GM04504 (cell line): ENCODE results near the gene SDCCAG8.

Experiments
- DNase-seq: peaks from one replicate; pipeline ENCODE4 v3.0.0-alpha.2; 2012; ENCODE audit warnings: low read depth

Gene SDCCAG8

DNA sequence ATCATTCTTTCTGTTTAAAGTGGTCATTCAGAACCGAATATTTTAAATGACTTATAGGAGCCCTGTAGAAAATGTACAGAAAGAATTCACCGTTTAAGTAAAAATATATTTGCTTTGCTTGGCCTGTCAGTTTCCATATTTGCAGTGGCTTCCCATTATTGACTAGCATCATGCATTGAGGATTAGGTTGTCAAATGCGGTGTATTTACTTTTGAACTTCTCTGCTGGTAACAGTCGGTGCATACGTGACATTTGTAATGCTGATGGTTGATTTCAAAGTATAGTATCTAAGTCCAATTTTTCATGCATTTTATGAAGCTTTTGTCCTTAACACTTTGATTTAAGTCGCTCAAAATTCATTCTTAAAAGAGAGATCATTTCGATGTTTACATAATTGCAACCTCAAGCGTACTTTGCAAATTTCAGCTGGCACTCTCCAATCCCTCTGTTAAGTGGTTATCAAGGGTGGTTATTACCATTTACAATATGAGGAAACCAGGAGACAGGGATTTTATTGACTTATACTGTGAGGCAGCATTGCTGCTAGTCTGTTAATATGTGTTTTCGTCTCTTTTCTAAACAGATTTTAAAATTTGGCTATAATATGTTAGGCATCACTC, 201.6 kb downstream of the SDCCAG8 start:
- DNase-seq, result no peak

DNA sequence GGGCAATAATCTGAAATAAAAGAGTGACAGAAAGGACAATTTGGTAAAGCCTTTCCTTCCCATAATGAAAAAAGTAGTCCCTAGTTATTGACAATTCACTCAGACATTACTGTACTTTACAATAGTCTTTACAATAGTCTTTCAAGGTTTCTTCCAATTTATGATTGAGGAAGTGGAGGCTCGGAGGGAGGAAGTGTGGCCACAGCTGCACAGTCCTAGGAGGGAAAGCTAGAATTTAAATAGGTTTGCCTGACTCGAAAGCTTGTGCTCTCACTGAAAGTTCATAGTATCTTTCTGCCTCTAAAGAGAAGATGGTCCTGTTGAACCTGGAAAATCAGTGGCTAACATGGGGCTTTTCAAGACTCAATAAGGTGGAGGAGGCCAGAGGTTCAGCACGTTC, 203.2 kb downstream of the SDCCAG8 start:
- DNase-seq, result no peak

DNA sequence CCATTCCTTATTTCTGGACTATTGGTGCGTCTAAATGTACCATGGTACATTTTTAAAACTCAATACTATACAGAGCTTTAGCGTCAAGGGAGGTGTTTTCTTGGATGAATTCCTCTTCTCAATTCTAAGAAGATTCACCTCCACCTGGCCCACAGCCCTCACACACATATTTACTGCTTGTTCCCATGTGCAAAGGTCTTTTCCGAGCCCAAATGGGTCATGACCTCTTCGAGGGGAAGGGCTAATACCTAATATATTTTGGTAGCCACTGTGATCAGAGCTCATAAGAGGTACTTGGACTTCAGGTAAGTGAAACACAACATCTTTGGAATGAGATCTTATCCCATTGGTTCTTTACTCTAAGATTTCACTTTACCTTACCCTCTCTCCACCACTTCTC, 205.9 kb downstream of the SDCCAG8 start:
- no peak for DNase-seq

DNA sequence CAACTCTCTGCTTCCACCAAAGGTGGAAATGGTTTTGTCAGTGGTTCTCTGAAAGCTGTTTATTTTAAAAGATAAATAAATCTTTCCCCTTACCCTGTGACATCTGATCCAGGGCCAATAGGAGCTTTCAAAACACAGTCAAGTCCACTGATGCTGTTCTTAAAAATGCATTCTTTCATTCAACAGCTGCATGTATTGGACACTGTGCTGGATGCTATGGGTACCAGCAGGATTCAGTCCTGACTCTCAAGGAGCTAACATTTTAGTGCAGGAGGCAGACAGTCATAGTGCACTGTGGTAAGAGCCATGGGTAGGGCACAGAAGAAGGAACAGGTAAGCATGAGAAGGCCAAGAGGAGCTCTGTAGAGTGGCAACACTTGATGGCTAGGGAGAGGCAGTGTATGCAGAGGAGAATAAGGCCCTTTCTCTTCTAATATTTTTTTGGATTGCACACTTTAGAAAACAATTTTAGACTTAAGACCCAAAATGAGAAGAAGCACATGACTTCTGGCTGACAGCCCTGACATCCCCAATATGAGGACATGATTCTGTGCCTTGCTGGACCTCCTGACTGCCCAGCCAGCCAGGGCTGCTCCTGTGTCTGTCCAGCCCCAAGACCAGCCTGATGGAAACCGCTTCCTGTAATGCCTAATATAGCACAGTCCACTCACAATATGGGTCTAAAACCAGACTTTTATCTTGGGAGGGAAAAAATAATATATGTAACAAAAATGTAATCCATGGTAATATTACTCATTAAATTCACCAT, 207.3 kb downstream of the SDCCAG8 start:
- no peak for DNase-seq

DNA sequence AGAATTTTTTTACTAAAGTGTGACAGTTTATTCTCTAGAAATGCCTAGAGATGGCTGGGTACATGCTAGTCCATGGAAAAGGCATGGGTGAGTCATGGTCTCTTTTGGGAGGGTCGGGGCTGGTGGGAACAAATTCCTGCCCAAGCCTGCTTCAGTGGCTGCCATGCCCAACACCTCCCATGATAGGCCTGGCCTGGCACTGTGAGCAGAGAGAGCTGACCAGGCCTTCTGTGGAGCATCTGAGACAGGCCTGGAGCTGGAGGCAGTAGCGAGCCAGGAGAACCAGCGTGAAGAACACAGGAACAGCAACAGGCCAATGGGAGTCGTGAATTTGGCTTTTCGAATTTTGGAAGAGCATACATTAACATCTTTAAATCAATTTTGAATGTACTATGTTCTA, 209.2 kb downstream of the SDCCAG8 start:
- no peak for DNase-seq

DNA sequence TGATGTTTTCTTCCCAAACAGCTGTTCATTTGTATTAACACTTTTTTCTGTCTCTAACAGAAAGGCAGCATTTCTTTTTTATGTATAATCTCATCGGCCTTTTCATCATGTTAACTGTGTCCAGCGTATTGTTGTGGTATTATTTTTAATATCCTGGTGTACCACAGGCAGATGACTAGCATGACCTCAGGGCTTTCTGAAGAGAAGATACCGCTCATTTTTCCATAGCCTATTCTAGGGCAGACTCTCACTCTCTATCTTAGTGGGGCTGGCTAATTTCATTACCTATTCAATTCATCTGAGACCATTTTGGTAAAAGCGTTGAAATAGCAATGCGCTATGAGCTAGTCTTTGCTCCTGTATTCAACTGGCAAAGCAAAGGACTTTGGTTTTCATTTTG, 209.9 kb downstream of the SDCCAG8 start:
- DNase-seq, result no peak

DNA sequence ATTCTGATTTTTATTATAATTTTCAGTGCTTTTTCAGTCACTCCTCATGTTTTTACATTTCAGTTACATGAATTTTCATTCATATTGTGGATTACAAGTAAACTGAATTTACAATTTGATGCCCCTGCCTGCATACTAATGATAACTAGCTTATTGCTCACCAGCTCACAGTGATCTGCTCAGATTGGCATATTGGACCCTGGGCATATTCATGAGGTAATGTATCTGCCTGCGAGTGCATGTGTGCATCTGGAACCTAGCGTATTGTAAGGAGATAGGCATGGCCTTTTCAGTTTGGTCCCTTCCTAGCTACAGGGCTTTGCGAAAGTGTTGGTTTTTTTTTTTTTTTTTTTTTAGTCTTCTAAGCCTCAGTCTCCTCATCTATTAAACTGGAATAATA, 213.7 kb downstream of the SDCCAG8 start:
- DNase-seq, result no peak

DNA sequence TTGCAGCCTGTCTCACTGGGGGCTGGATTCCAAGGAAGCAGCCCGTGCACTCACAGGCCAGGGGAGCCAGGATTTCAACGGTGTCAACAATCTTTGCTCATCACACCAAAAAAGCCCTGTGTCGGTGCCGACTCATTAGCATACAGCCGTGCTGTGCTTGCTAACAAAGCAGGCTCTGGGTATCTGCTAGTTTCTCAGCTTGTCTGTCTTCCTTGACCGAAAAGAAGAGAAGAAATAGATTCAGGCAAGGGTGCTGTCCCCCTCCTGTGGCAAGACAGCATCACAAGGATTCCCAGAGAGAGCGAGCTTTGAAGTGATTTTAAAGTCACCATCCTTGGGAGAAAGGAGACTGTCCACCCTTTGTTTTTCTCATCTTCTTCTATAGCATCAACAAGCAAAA, 214.7 kb downstream of the SDCCAG8 start:
- no peak for DNase-seq

DNA sequence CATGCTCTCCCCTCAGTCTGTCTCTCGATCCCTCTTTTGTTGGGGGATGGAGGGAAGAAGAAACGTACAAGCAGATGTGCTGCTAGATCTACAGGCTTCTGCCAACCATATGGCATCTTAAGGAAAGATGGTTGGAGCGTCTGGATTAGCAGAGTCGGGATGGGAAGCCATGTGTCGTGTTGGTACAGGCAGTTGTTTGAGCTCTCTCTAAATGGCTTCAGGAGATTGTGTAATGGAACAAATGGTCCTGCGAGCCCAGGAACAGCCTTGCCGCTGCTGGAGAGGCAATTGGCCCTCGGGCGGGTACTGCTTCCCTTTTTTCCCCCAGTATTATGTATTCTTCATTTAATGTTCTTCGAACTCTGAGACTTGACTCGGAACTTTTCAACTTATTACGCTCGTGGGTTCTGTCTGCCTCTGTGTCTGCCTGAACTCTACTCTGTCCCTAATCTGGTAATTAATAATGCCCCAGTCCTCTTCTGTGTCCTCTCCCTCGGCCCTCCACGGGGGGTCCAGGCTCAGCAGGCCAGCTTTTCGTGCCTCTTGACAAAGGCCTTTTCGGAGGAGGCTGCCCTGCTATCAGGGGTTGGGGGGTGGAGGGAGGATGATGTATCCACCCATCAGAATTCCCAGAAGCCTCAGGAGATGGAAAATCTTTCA, 215.3 kb downstream of the SDCCAG8 start:
- DNase-seq, result no peak

DNA sequence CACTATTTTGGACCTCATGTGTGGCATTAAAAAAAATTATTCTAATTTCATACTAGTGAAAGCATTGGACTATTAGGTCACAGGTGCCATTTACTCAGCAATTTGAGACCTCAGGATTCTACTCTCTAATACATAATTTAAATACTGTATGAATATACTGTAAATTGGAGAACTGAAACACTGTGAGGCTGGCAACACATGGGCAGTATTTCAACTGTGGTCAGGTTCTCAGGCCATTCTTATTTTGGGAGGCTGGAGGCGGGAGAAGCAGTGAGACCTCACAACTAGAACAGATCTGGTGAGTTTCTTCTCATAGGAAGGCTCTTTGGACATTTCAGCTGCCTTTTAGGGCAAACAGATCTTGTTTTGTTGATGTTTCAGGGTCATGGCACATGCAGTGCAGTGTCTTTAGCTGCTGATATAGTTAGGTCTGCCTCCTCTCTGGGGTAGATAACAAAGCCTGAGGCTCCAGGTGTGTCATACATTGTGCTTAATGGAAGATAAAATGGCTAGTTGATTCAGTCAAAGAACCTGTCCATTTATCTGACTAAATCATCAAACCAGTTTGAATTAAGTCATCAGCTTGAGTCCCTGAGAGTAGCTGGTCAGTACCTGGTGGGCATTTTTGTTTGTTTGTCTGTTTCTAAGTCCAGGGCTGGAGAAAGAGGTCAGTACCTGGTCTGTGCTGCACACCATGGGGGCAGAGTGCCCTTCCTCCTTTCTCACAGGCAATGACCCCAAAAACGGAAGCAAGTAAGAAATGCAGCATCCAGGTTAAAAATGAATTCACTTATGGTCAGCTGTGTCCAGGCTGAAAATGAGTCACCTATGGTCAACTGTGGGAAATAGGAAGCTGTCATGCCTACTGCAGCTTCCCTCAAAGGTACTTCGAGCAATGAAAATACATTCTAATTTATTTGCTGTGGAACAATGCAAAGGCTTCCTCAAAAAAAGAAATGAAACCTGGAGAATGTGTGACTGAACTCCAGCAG, 216.2 kb downstream of the SDCCAG8 start:
- no peak for DNase-seq

DNA sequence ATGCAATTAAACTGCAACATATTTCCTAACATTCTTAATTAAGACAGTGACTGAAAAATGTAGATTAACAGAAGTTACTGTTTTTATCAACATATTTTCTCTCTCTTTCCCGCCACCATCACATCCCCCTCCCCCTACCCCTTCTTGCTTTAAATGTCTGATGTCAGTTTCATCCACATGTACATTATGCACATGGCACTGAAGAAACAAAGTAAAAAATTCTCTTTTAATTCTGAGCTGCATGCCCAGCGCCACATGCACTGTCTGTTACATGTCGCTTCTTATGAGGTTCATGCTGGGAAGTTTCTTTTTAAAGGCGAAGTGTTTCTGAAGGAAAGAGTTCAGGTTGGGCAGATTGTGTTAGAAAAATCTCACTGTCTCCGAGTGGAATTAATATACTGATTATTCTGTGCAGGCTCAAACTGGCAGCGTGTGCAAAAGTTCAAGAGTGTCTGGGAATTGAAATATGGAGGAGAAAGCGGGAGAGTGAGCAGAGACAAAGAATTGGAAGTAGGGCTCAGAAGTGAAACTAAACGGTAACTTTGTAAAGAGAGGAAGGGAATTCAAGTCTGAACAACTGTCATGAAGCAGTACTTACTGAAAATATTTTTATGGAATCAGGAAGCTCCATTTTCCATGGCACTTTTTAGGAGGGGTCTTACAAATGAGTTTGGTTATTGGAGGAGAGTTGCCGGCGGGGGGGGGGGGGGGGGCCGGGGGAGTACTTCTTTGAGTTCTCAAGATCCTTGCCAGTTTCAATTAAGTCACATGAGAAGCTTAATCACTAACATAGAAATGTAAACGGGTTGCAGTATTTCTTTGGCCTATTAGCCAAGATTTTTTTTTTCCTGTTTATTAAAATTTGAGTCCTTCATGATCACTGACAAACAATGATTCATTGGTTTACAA, 217.6 kb downstream of the SDCCAG8 start:
- no peak for DNase-seq

DNA sequence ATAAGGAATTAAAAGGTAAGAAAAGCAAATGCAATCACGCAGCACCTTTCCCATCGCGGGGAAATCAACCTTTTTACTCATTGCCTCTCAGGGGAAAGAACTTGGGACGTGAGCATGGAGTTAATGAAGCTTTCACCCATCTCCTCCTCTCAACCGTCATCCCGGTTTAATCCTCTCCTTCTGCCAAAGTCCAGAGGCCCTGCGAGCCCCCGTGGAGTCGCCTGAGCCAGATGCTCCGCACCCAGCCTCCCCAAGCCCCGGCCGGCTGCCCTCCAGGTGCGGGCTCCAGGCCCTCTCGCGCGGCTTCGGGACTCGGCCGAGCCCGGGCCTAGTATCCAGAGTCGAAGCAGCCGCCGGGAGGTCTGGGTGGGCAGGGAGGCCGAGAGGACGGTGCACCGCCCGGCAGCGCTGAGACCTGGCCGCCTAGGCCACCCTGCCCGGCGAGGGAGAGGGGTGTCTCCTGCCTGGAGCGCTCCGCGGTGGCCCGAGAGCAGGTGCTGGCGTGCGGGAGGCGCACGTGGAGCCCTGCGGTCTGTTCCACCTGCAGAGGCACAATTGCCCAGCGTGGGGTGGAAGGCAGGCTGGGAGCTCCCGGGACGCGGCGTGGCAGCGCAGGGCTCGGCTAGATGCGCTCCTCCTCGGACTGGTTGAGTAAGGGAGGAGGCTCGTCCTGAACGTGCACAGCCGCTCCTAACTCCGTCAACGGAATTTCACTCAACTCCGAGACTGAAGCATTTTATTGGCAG, 218.5 kb downstream of the SDCCAG8 start:
- DNase-seq, result no peak

DNA sequence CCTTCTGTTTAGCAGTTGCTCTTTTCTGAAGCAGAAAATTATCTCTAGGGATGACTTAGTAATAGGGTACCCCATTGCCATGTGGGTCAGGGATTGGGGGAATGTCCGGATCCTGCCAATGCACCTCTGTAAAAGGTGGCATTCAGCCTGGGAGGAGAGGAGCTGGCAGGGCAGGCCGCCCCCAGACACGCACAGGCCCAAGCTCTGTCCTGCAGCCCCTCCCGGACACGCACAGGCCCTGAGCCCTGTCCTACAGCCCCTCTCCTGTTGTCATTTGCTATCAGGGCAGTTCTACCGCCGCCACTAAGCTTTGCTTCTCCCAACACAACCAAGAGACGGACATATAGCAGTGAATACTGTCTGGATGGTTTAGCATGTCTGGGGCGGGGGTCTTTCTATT, 219.1 kb downstream of the SDCCAG8 start:
- no peak for DNase-seq

DNA sequence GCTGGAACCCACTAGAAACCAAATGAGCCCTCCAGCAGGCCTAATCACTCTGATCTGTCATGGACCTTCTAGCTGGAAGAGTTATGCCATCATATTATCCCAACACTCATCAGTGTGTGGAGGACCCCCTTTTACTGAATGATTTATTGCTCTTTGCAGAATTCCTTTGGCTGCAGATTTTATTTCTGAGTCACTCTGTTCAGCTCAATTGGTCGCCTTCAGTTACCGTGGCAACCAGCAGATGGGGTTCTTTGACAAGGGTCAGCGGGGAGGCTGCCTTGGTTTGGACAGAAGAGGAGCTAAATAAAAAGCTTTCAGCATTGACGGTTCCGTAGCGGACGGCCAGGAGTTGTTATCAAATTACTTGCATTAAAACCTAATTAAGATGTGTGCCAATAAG, 220.1 kb downstream of the SDCCAG8 start:
- no peak for DNase-seq

DNA sequence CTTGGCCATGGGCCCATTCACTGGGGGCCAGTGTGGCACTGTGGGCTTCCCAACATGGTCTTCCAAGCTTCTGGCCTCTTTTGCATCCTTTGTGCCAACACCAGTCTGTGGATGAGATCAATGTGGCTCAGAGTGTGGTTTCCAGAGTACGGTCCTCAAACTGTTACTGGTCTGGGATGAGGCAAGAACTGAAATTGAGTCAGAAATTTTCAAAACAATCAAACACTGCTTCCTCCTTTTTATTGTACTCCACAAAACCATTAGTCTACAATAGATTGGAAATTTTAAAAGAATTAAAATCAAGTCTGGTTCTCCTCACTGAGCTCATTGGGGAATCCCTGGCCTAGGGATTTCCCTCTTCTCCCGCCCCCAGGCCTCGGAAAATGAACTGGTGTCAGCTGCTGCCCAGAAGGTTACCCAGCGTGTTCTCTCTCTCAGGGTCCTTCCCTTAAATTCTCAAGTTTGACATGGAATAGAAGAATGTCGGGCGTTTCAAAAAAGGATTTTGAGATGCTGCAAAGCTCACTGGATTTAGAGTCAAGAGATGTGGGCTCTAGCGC, 222.0 kb downstream of the SDCCAG8 start:
- DNase-seq, result no peak

DNA sequence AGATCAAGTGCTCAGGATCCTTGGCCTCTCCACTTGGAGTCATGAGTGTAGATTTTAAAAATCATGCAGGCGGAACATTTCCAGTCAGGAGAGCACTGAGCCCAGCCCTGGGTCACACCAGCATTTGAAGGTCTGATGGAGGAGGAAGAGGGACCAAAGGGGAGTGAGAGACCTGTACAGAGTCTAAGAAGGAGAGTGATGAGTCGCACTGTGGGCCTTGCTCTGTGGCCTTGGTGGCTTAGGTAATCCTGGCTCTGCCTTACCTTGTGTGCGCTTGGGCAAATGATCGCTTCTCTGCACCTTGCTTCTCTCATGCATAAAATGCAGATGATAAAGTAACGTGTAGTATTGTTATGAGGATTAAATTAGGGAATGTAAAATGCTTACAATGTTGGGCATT, 225.3 kb downstream of the SDCCAG8 start:
- no peak for DNase-seq

DNA sequence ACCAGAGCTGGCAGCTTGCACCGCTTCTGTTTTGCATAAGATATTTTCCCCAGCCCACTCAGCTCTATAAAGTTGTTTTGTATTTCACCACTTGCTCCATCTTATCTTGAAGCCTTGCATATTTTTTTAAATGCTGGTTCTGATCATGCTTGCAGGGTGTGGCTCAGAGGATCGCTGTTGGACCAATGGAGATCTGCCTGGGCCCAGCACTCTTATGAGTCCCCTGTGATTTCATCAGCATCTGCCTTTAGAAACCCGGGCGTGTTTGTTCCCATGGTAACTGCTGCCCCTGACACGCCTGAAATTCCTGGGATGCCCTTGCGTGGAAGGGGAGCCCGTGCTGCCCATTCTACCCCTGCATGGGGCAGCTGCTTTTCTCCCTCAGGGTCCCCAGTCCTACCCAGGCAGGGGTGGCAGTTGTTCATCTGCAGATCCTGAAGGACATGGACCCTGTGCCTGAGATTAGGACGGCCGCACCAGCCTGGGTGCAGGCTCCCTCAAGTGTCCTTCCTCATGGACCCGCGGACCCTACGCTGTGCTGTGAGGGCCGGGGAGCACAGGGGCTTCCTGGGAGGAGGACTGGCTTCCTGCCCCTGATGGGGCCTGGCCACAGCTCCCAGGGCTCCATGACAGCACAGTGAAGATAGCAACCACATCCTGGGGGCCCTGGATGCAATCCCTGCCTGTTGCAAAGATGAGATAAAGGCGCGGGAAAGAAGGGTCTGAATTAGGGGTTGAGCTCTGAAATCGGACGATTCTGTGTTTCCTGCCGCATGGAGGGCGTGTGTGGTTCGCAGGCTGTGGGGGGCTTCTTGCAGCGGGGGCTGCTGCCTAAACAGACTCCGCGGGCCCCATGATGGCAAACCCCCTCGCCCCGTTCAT, 226.5 kb downstream of the SDCCAG8 start:
- DNase-seq, result peak; percentile 46

DNA sequence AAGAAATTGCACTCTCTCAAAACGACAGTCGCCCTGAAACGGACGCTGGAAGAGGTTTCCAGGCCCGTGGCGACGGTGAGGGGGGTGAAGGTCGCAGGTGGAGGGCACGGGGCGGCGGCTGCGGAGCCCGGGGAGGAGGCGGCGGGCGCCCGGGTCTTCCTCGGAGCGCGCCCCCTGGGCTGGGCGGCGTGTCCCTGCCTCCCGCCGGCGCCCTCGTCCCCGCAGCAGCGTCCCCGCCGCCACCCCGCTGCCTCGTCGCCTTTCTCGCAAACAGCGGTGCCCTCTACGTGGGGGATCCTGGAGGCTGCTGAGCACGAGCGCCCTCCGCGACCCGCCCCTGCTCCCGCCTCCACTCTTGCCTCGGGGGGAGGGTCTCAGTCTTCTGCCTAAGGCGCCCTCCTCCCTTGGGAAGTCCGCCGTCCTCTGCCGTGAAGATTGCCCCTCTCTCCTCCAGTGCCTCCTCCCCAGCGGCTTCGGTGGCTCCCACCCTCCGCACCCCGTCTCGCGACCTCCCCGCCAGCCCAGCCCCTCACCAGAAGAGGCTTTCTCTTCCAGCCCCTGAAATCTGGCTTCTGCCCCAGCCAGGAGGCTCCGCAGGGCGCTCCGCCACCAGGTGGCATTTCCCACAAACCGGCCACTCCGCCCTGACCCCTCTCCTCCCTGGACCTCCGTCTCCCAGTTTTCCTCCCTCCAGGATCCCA, 227.4 kb downstream of the SDCCAG8 start:
- no peak for DNase-seq
